ENCODE measurements around the gene THAP4. TPM values are rescaled to one million over a fixed set of nuclear protein-coding genes. Genes with fewer than 3 reads are reported as not detected.
A peak's percentile ranks its signal among the peaks of the same experiment; 100 is the strongest.

Gene THAP4
- total and polyA plus RNA-seq, 2 of the 13 experiments (the other 11 are each of a cell fraction or from before 2014, with no cell fraction given), result 59.7 to 75.7 TPM

DNA sequence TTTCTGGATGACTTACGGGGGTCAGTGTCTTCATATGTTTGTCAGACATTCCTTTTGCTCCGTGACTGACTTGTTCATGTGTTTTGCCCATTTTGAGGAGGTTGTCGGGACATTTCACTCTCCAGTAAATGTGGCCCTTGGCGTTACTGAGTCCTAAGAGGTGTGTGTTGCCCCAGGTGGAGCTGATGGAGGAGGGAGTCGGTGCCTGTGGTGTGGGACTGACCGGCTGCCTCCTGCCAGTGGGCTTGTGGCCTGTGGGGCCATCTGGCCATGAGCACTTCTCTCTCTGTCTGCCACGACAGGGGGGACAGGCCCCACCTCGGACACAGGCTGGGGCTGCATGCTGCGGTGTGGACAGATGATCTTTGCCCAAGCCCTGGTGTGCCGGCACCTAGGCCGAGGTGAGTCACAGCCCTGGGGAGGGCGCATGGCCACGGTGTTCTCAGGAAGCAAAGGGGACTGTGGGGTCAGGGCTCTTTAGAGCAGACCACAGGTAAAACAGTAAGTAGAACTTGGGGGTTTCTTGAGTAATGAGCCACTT lies 16.3 kb upstream of the THAP4 start (continued):
- TF ChIP-seq, protein P1, sequence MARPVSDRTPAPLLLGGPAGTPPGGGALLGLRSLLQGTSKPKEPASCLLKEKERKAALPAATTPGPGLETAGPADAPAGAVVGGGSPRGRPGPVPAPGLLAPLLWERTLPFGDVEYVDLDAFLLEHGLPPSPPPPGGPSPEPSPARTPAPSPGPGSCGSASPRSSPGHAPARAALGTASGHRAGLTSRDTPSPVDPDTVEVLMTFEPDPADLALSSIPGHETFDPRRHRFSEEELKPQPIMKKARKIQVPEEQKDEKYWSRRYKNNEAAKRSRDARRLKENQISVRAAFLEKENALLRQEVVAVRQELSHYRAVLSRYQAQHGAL (CRISPR knock-in tag; IDR thresholded peaks at IDR 0.05; ENCODE audit: not compliant biosample characterization), result no peak
- TF ChIP-seq CREBL2 (CRISPR knock-in tag; IDR thresholded peaks at IDR 0.05; ENCODE audit: borderline replicate concordance), result no peak
- TF ChIP-seq MTA3 (CRISPR knock-in tag; IDR thresholded peaks at IDR 0.05), result no peak
- TF ChIP-seq DDIT3 (CRISPR knock-in tag; IDR thresholded peaks at IDR 0.05), result no peak
- no peak for TF ChIP-seq FOXA1 (IDR thresholded peaks at IDR 0.05)
- TF ChIP-seq FOXA1 (CRISPR knock-in tag; IDR thresholded peaks at IDR 0.05), result peak; percentile 49; the same call in 1 of the 2 replicates
- TF ChIP-seq JARID2 (CRISPR knock-in tag; IDR thresholded peaks at IDR 0.05; ENCODE audit: insufficient replicate concordance), result no peak
- TF ChIP-seq, protein P2, sequence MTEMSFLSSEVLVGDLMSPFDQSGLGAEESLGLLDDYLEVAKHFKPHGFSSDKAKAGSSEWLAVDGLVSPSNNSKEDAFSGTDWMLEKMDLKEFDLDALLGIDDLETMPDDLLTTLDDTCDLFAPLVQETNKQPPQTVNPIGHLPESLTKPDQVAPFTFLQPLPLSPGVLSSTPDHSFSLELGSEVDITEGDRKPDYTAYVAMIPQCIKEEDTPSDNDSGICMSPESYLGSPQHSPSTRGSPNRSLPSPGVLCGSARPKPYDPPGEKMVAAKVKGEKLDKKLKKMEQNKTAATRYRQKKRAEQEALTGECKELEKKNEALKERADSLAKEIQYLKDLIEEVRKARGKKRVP (CRISPR knock-in tag; IDR thresholded peaks at IDR 0.05), result no peak
- TF ChIP-seq ZNF570 (CRISPR knock-in tag; IDR thresholded peaks at IDR 0.05; ENCODE audit: borderline replicate concordance), result no peak
- no peak for TF ChIP-seq ZNF7 (CRISPR knock-in tag; IDR thresholded peaks at IDR 0.05)
- no peak for TF ChIP-seq HIVEP1 (CRISPR knock-in tag; IDR thresholded peaks at IDR 0.05)
- peak; percentile 44; the same call in 1 of the 2 replicates for TF ChIP-seq ZHX2 (IDR thresholded peaks at IDR 0.05; ENCODE audit: low read depth)
- TF ChIP-seq ZHX2 (CRISPR knock-in tag; IDR thresholded peaks at IDR 0.05; ENCODE audit: borderline replicate concordance), result no peak
- TF ChIP-seq HOXA3 (CRISPR knock-in tag; IDR thresholded peaks at IDR 0.05), result peak; percentile 93
- no peak for TF ChIP-seq ETS1 (CRISPR knock-in tag; IDR thresholded peaks at IDR 0.05)
- TF ChIP-seq ZNF562 (CRISPR knock-in tag; IDR thresholded peaks at IDR 0.05; ENCODE audit: borderline replicate concordance), result no peak
- no peak for TF ChIP-seq ZBTB3 (CRISPR knock-in tag; IDR thresholded peaks at IDR 0.05; ENCODE audit: borderline replicate concordance, low read depth)
- peak; percentile 97 for TF ChIP-seq MYC (CRISPR knock-in tag; IDR thresholded peaks at IDR 0.05; ENCODE audit: borderline replicate concordance)
- peak; percentile 96 for TF ChIP-seq MAX (IDR thresholded peaks at IDR 0.05)
